ENCODE results near the gene CDH5.

- TF ChIP-seq CTCF (IDR thresholded peaks at IDR 0.05) = no peak
- no peak for TF ChIP-seq POLR2A (IDR thresholded peaks at IDR 0.05)
- TF ChIP-seq EP300 (IDR thresholded peaks at IDR 0.05; ENCODE audit: low read depth) = no peak
- no peak for TF ChIP-seq POLR2AphosphoS5 (IDR thresholded peaks at IDR 0.05)
These were observed 45.7 kb downstream of the CDH5 start for GRCh38 chr16:66412182-66412581.

All from transverse colon (tissue), 4 donors.